Activated T-helper 9 cell treated with anti-CD3 and anti-CD28 coated beads, Interleukin-2, amount 50 U/mL, for 16 hours (primary cell): Measurements from ENCODE around the gene FBXL12.
"Not testable (repeated sequence)": the region's sequence is repeated elsewhere in the genome, so short reads cannot be mapped to it uniquely, and the experiment has no call there.

Source experiments
- DNase-seq: peaks from one replicate; pipeline ENCODE4 v3.0.0-alpha.2; 2020; ENCODE audit warnings: low read depth

FBXL12 gene

GRCh38 chr19:9839415-9839814 is 20.5 kb upstream of the FBXL12 start:
- no peak for DNase-seq

GRCh38 chr19:9838324-9838723 is 19.4 kb upstream of the FBXL12 start:
- DNase-seq, result no peak

GRCh38 chr19:9836021-9836420 is 17.1 kb upstream of the FBXL12 start:
- no peak for DNase-seq

- DNase-seq, result no peak
Measured at GRCh38 chr19:9835507-9835949, 16.6 kb upstream of the FBXL12 start.

GRCh38 chr19:9834726-9835506 is 16.0 kb upstream of the FBXL12 start, which contains the start of gene PIN1:
PIN1 (plus strand) TSS chr19:9835318; CDS start chr19:9835345, 27 bp downstream.
- DNase-seq, result peak; percentile 98

- no peak for DNase-seq
Measured at GRCh38 chr19:9834307-9834725, 15.4 kb upstream of the FBXL12 start.

GRCh38 chr19:9828551-9829063 is 9.7 kb upstream of the FBXL12 start:
- DNase-seq, result no peak

- peak; percentile 83 for DNase-seq
Measured at GRCh38 chr19:9827289-9828238, 8.7 kb upstream of the FBXL12 start, which contains the start of gene UBL5. UBL5 (plus strand) TSS chr19:9827918; CDS start chr19:9828338, 420 bp downstream.

GRCh38 chr19:9823816-9824215 is 4.9 kb upstream of the FBXL12 start:
- no peak for DNase-seq

- not testable (repeated sequence) for DNase-seq
Measured at GRCh38 chr19:9820034-9820433, 1.2 kb upstream of the FBXL12 start.

- DNase-seq, result no peak
Measured at GRCh38 chr19:9819596-9819909, 674 bp upstream of the FBXL12 start.

GRCh38 chr19:9818175-9818733 is 625 bp downstream of the FBXL12 start:
- DNase-seq, result no peak

GRCh38 chr19:9811139-9811538 is 7.7 kb downstream of the FBXL12 start:
- DNase-seq, result no peak

- DNase-seq, result no peak
Measured at GRCh38 chr19:9808855-9809824, 9.7 kb downstream of the FBXL12 start.

GRCh38 chr19:9806803-9807202 is 12.1 kb downstream of the FBXL12 start:
- no peak for DNase-seq

GRCh38 chr19:9801976-9802375 is 16.9 kb downstream of the FBXL12 start:
- no peak for DNase-seq

- no peak for DNase-seq
Measured at GRCh38 chr19:9799162-9799561, 19.7 kb downstream of the FBXL12 start.

- no peak for DNase-seq
Measured at GRCh38 chr19:9797871-9798270, 21.0 kb downstream of the FBXL12 start.

- peak; percentile 73 for DNase-seq
Measured at GRCh38 chr19:9796113-9796773, 22.6 kb downstream of the FBXL12 start.

- DNase-seq, result peak; percentile 53
Measured at GRCh38 chr19:9793071-9793591, 25.7 kb downstream of the FBXL12 start.
